HEK293 (cell line): Measurements from ENCODE around the gene MKI67.

Experiments used
- CTCF ChIA-PET: fragments of 350-600 bp; formaldehyde crosslinking; extraction: SDS; loops from one replicate; lab custom pipeline; 2021; ENCODE audit warnings: antibody characterized with exemption; lab: Yijun Ruan, JAX
- POLR2A ChIA-PET: fragments of 300-600 bp; formaldehyde crosslinking; extraction: SDS; loops from one replicate; lab custom pipeline; 2020; ENCODE audit warnings: antibody characterized with exemption, inconsistent platforms; lab: Yijun Ruan, JAX
- H3K27ac ChIP-seq: fragments of 200-500 bp; sonication (Bioruptor generic); 2 replicates; pipeline ENCODE4 v1.5.1; 2014; ENCODE audit warnings: low read depth, low read length, control low read depth, inconsistent platforms; ENCODE audit errors: extremely low read depth
- H3K36me3 ChIP-seq, 2 experiments: fragments of 200-500 bp in 1 of 2; sonication (Bioruptor generic) in 1 of 2; 1 replicate in 1 of 2; 2 replicates in 1 of 2; pipeline ENCODE4 v1.5.1; 2014 to 2017; ENCODE audit warnings: inconsistent platforms in 2 of 2, low read length in 2 of 2; ENCODE audit not compliant: control insufficient read depth in 2 of 2, insufficient read depth in 1 of 2
- H3K4me1 ChIP-seq: fragments of 200-500 bp; sonication (Bioruptor generic); 2 replicates; pipeline ENCODE4 v1.5.1; 2014; ENCODE audit warnings: mild to moderate bottlenecking, low read length, inconsistent platforms; ENCODE audit not compliant: control insufficient read depth, insufficient read depth
- H3K4me3 ChIP-seq: 2 replicates; pipeline ENCODE4 v1.5.1; 2011; ENCODE audit warnings: low read depth, mild to moderate bottlenecking, control low read depth, low read length, moderate library complexity
- H3K9me3 ChIP-seq: fragments of 200-500 bp; sonication (Bioruptor generic); 2 replicates; pipeline ENCODE4 v1.5.1; 2014; ENCODE audit warnings: low read depth, low read length, inconsistent platforms; ENCODE audit not compliant: control insufficient read depth, insufficient read depth
- EGR2 ChIP-seq: fragments of 450-650 bp; formaldehyde crosslinking; IDR thresholded peaks from 2 replicates; pipeline ENCODE4 v1.5.1; 2016; ENCODE audit warnings: low read depth, missing biosample characterization, missing genetic modification characterization
- GFI1B ChIP-seq: fragments of 450-650 bp; formaldehyde crosslinking; IDR thresholded peaks from 2 replicates; pipeline ENCODE4 v1.5.1; 2016; ENCODE audit warnings: missing biosample characterization, missing genetic modification characterization
- KLF8 ChIP-seq: fragments of 450-650 bp; formaldehyde crosslinking; IDR thresholded peaks from 2 replicates; pipeline ENCODE4 v1.5.1; 2016; ENCODE audit warnings: missing biosample characterization, missing genetic modification characterization
- OSR2 ChIP-seq: fragments of 450-650 bp; formaldehyde crosslinking; IDR thresholded peaks from 2 replicates; pipeline ENCODE4 v1.5.1; 2016; ENCODE audit warnings: missing biosample characterization, missing genetic modification characterization
- PRDM1 ChIP-seq: fragments of 450-650 bp; formaldehyde crosslinking; IDR thresholded peaks from 2 replicates; pipeline ENCODE4; 2016; ENCODE audit warnings: missing biosample characterization, missing genetic modification characterization
- ZBTB20 ChIP-seq: fragments of 450-650 bp; formaldehyde crosslinking; IDR thresholded peaks from 2 replicates; pipeline ENCODE4 v1.5.1; 2016; ENCODE audit warnings: missing biosample characterization, missing genetic modification characterization
- ZNF121 ChIP-seq: fragments of 450-650 bp; formaldehyde crosslinking; IDR thresholded peaks from 2 replicates; pipeline ENCODE4 v1.5.1; 2016; ENCODE audit warnings: missing biosample characterization, missing genetic modification characterization
- ZNF266 ChIP-seq: fragments of 450-650 bp; formaldehyde crosslinking; IDR thresholded peaks from 2 replicates; pipeline ENCODE4 v1.5.1; 2016; ENCODE audit warnings: missing biosample characterization, missing genetic modification characterization, low read depth
- ZNF350 ChIP-seq: fragments of 450-650 bp; formaldehyde crosslinking; IDR thresholded peaks from 2 replicates; pipeline ENCODE4 v1.5.0; 2017; ENCODE audit warnings: missing biosample characterization, mild to moderate bottlenecking, missing genetic modification characterization
- ZNF354C ChIP-seq: fragments of 450-650 bp; formaldehyde crosslinking; IDR thresholded peaks from 2 replicates; pipeline ENCODE4 v1.5.1; 2016; ENCODE audit warnings: missing biosample characterization, missing genetic modification characterization, low read depth, borderline replicate concordance
- ZNF529 ChIP-seq: fragments of 450-650 bp; formaldehyde crosslinking; IDR thresholded peaks from 2 replicates; pipeline ENCODE4 v1.5.1; 2017; ENCODE audit warnings: missing genetic modification characterization, missing biosample characterization; ENCODE audit not compliant: insufficient replicate concordance
- ZNF530 ChIP-seq: fragments of 450-650 bp; formaldehyde crosslinking; IDR thresholded peaks from 2 replicates; pipeline ENCODE4 v1.5.1; 2016; ENCODE audit warnings: low read depth, missing biosample characterization, missing genetic modification characterization
- ZNF776 ChIP-seq: fragments of 450-650 bp; formaldehyde crosslinking; IDR thresholded peaks from 2 replicates; pipeline ENCODE4 v1.5.0; 2017; ENCODE audit warnings: missing biosample characterization, missing genetic modification characterization, borderline replicate concordance
- ZNF791 ChIP-seq: fragments of 450-650 bp; formaldehyde crosslinking; IDR thresholded peaks from 2 replicates; pipeline ENCODE4 v1.5.1; 2016; ENCODE audit warnings: missing biosample characterization, missing genetic modification characterization
- TF ChIP-seq, protein P1 (sequence below): fragments of 450-650 bp; formaldehyde crosslinking; IDR thresholded peaks from 2 replicates; pipeline ENCODE4 v1.5.1; 2016; ENCODE audit warnings: missing biosample characterization, missing genetic modification characterization
- TF ChIP-seq, protein P2 (sequence below): fragments of 450-650 bp; formaldehyde crosslinking; IDR thresholded peaks from 2 replicates; pipeline ENCODE4 v1.5.1; 2016; ENCODE audit warnings: missing biosample characterization, missing genetic modification characterization
- TF ChIP-seq, protein P3 (sequence below): fragments of 450-650 bp; formaldehyde crosslinking; IDR thresholded peaks from 2 replicates; pipeline ENCODE4 v1.5.1; 2016; ENCODE audit warnings: missing biosample characterization, missing genetic modification characterization, borderline replicate concordance
- TF ChIP-seq, protein P4 (sequence below): fragments of 450-650 bp; formaldehyde crosslinking; IDR thresholded peaks from 2 replicates; pipeline ENCODE4 v1.5.1; 2016; ENCODE audit warnings: missing biosample characterization, missing genetic modification characterization
- TF ChIP-seq, protein P5 (sequence below): fragments of 450-650 bp; formaldehyde crosslinking; IDR thresholded peaks from 2 replicates; pipeline ENCODE4 v1.5.1; 2016; ENCODE audit warnings: missing biosample characterization, missing genetic modification characterization
- TF ChIP-seq, protein P6 (sequence below): fragments of 450-650 bp; formaldehyde crosslinking; IDR thresholded peaks from 2 replicates; pipeline ENCODE4 v1.5.1; 2017; ENCODE audit warnings: missing biosample characterization, missing genetic modification characterization
- TF ChIP-seq, protein P7 (sequence below): fragments of 450-650 bp; formaldehyde crosslinking; IDR thresholded peaks from 2 replicates; pipeline ENCODE4 v1.5.1; 2017; ENCODE audit warnings: missing biosample characterization, missing genetic modification characterization
- TF ChIP-seq, protein P8 (sequence below): fragments of 450-650 bp; formaldehyde crosslinking; IDR thresholded peaks from 2 replicates; pipeline ENCODE4 v1.5.1; 2016; ENCODE audit warnings: missing biosample characterization, missing genetic modification characterization, low read depth

The MKI67 gene

DNA sequence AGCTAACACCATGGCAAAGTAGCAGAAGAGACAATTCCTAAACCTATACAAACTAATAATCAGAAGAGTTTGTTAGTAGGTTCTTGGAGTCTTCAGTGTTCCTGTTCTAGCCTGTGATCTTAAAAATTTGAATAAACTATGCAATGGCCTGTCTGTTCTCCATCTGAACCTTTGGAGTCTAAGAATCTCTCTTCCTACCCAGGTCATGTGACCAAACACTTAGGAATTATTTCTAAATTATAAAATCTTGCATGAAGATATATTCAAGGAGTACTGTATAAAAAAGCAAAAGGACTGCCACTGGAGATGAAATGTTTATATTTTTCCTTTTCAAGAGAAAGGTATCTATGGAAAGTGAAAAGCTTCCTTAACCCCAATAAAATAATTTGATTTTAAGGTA, 2.4 kb downstream of the MKI67 start:
- CTCF ChIA-PET = interaction anchor here (1.1 to 2.8 kb wide), 3 partner anchors 11 to 45 kb away, joined by 3 to 19 read pairs (median 4); no protein-coding TSS in a partner anchor
- POLR2A ChIA-PET = no interaction called here
- H3K36me3 ChIP-seq = peaks cover 46 to 57% of the 10 kb centered on the region in 2 experiments
- H3K4me1 ChIP-seq = peaks cover 11% of the 10 kb centered on the region
- TF ChIP-seq PRDM1 (tag by site-specific recombination) = peak; percentile 90
- TF ChIP-seq ZBTB20 = no peak
- TF ChIP-seq ZNF354C (tag by site-specific recombination) = no peak
- TF ChIP-seq ZNF529 (tag by site-specific recombination) = no peak
- no peaks in the 10 kb centered on the region for H3K9me3 ChIP-seq
- peak overlapping the region; percentile 97 for H3K4me3 ChIP-seq
- H3K27ac ChIP-seq = no peak overlapping the region

DNA sequence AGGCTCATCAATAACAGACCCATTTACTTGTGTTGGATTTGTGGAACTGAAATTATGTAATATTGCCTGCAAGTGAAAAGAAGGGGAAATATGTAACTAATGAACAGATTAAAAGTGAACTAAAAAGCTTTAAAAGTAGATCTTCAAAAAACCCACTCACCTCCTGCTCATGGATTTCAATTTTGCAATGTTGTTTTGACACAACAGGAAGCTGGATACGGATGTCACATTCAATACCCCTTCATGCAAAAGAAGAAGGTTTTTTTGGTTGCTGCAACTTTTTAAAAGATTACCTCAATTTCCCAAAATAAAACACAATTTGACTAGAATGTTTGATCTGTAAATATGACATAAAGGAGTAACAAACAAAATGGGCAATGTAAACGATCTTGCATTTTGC, 3.3 kb downstream of the MKI67 start:
- H3K36me3 ChIP-seq = peaks cover 54 to 66% of the 10 kb centered on the region in 2 experiments
- H3K4me1 ChIP-seq = peaks cover 11% of the 10 kb centered on the region
- no peak overlapping the region for H3K4me3 ChIP-seq
- ChIA-PET POLR2A (no interaction called here), CTCF (interaction anchor here (0.7 to 2.8 kb wide), 5 partner anchors 9 to 45 kb away, joined by 3 to 19 read pairs (median 4); no protein-coding TSS in a partner anchor)
- H3K27ac ChIP-seq = no peak overlapping the region
- TF ChIP-seq ZNF266 (no peak), ZNF530 (tag by site-specific recombination) (no peak), GFI1B (no peak), KLF8 (tag by site-specific recombination) (no peak), OSR2 (no peak), ZNF791 (tag by site-specific recombination) (no peak), ZNF121 (tag by site-specific recombination) (no peak), ZNF776 (tag by site-specific recombination) (no peak), EGR2 (tag by site-specific recombination) (no peak), ZNF350 (tag by site-specific recombination) (no peak)
- TF ChIP-seq, protein P1, sequence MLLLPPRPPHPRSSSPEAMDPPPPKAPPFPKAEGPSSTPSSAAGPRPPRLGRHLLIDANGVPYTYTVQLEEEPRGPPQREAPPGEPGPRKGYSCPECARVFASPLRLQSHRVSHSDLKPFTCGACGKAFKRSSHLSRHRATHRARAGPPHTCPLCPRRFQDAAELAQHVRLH (tag by site-specific recombination) = no peak
- TF ChIP-seq, protein P2, sequence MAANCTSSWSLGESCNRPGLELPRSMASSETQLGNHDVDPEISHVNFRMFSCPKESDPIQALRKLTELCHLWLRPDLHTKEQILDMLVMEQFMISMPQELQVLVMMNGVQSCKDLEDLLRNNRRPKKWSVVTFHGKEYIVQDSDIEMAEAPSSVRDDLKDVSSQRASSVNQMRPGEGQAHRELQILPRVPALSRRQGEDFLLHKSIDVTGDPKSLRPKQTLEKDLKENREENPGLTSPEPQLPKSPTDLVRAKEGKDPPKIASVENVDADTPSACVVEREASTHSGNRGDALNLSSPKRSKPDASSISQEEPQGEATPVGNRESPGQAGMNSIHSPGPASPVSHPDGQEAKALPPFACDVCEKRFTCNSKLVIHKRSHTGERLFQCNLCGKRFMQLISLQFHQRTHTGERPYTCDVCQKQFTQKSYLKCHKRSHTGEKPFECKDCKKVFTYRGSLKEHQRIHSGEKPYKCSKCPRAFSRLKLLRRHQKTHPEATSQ (tag by site-specific recombination) = no peak
- TF ChIP-seq, protein P3, sequence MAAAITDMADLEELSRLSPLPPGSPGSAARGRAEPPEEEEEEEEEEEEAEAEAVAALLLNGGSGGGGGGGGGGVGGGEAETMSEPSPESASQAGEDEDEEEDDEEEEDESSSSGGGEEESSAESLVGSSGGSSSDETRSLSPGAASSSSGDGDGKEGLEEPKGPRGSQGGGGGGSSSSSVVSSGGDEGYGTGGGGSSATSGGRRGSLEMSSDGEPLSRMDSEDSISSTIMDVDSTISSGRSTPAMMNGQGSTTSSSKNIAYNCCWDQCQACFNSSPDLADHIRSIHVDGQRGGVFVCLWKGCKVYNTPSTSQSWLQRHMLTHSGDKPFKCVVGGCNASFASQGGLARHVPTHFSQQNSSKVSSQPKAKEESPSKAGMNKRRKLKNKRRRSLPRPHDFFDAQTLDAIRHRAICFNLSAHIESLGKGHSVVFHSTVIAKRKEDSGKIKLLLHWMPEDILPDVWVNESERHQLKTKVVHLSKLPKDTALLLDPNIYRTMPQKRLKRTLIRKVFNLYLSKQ (tag by site-specific recombination) = no peak
- TF ChIP-seq, protein P4, sequence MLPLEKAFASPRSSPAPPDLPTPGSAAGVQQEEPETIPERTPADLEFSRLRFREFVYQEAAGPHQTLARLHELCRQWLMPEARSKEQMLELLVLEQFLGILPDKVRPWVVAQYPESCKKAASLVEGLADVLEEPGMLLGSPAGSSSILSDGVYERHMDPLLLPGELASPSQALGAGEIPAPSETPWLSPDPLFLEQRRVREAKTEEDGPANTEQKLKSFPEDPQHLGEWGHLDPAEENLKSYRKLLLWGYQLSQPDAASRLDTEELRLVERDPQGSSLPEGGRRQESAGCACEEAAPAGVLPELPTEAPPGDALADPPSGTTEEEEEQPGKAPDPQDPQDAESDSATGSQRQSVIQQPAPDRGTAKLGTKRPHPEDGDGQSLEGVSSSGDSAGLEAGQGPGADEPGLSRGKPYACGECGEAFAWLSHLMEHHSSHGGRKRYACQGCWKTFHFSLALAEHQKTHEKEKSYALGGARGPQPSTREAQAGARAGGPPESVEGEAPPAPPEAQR = no peak
- TF ChIP-seq, protein P5, sequence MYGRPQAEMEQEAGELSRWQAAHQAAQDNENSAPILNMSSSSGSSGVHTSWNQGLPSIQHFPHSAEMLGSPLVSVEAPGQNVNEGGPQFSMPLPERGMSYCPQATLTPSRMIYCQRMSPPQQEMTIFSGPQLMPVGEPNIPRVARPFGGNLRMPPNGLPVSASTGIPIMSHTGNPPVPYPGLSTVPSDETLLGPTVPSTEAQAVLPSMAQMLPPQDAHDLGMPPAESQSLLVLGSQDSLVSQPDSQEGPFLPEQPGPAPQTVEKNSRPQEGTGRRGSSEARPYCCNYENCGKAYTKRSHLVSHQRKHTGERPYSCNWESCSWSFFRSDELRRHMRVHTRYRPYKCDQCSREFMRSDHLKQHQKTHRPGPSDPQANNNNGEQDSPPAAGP (tag by site-specific recombination) = no peak
- TF ChIP-seq, protein P6, sequence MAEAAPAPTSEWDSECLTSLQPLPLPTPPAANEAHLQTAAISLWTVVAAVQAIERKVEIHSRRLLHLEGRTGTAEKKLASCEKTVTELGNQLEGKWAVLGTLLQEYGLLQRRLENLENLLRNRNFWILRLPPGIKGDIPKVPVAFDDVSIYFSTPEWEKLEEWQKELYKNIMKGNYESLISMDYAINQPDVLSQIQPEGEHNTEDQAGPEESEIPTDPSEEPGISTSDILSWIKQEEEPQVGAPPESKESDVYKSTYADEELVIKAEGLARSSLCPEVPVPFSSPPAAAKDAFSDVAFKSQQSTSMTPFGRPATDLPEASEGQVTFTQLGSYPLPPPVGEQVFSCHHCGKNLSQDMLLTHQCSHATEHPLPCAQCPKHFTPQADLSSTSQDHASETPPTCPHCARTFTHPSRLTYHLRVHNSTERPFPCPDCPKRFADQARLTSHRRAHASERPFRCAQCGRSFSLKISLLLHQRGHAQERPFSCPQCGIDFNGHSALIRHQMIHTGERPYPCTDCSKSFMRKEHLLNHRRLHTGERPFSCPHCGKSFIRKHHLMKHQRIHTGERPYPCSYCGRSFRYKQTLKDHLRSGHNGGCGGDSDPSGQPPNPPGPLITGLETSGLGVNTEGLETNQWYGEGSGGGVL = no peak
- TF ChIP-seq, protein P7, sequence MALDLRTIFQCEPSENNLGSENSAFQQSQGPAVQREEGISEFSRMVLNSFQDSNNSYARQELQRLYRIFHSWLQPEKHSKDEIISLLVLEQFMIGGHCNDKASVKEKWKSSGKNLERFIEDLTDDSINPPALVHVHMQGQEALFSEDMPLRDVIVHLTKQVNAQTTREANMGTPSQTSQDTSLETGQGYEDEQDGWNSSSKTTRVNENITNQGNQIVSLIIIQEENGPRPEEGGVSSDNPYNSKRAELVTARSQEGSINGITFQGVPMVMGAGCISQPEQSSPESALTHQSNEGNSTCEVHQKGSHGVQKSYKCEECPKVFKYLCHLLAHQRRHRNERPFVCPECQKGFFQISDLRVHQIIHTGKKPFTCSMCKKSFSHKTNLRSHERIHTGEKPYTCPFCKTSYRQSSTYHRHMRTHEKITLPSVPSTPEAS = no peak
- TF ChIP-seq, protein P8, sequence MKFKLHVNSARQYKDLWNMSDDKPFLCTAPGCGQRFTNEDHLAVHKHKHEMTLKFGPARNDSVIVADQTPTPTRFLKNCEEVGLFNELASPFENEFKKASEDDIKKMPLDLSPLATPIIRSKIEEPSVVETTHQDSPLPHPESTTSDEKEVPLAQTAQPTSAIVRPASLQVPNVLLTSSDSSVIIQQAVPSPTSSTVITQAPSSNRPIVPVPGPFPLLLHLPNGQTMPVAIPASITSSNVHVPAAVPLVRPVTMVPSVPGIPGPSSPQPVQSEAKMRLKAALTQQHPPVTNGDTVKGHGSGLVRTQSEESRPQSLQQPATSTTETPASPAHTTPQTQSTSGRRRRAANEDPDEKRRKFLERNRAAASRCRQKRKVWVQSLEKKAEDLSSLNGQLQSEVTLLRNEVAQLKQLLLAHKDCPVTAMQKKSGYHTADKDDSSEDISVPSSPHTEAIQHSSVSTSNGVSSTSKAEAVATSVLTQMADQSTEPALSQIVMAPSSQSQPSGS = no peak
- no peaks in the 10 kb centered on the region for H3K9me3 ChIP-seq
